GM12878 (cell line): ENCODE measurements around the gene RALGDS.

Source experiments
- ATF7 ChIP-seq: fragments of 450-650 bp; IDR thresholded peaks from 2 replicates; pipeline ENCODE4 v1.6.1; 2016; ENCODE audit warnings: low read depth, mild to moderate bottlenecking
- CHD2 ChIP-seq: IDR thresholded peaks from 2 replicates; pipeline ENCODE4 v1.6.1; 2011; ENCODE audit warnings: low read depth, low read length, improper control_type of control experiment, borderline replicate concordance
- EP300 ChIP-seq, 2 experiments: fragments of 150-350 bp in 1 of 2; IDR thresholded peaks; 2 replicates each; pipeline ENCODE4 v1.6.1; 2011 to 2012; ENCODE audit warnings: low read depth in 2 of 2, low read length in 2 of 2, borderline replicate concordance in 1 of 2, improper control_type of control experiment in 1 of 2, inconsistent platforms in 1 of 2; ENCODE audit not compliant: control insufficient read depth in 1 of 2
- EZH2 ChIP-seq: IDR thresholded peaks from 2 replicates; pipeline ENCODE4 v1.6.1; 2012; ENCODE audit warnings: low read depth, mild to moderate bottlenecking, control low read depth, inconsistent platforms, low read length, borderline replicate concordance; ENCODE audit not compliant: control insufficient read depth
- GABPA ChIP-seq: IDR thresholded peaks from 2 replicates; pipeline ENCODE4 v1.6.1; 2014; ENCODE audit warnings: antibody characterized with exemption, low read depth, mild to moderate bottlenecking, inconsistent platforms
- POLR2A ChIP-seq: IDR thresholded peaks from 2 replicates; pipeline ENCODE4 v1.6.1; 2011; ENCODE audit warnings: low read depth, mild to moderate bottlenecking, low read length
- POLR2AphosphoS5 ChIP-seq: IDR thresholded peaks from 2 replicates; pipeline ENCODE4 v1.6.1; 2011; ENCODE audit warnings: mild to moderate bottlenecking, low read length, inconsistent platforms
- ZNF274 ChIP-seq: IDR thresholded peaks from one replicate; pipeline ENCODE4 v1.8.0; 2011; ENCODE audit not compliant: insufficient read length, insufficient read depth

DNA sequence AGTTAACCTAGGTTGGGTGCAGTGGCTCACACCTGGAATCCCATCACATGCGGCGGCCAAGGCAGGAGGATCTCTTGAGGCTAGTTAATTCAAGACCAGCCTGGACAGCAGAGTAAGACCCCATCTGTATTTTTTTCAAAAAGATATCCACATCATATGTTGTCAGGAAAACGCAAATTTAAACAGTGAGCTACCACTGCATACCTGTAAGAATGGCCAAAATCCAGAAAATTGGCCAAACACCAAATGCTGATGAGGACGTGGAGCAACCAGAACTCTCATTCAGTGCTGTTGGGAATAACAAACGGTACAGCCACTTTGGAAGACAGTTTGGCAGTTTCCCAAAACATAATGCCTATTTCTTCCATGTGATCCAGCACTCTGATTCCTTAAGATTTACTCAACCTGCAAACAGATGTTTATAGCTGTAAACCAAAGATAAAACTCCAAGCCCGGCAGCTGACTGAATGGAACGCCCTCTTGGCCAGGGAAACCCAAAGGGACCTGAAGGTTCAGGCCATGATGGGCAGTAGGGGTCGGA is 46.9 kb downstream of the RALGDS start:
- TF ChIP-seq EP300 (IDR thresholded peaks at IDR 0.05; ENCODE audit: borderline replicate concordance in 1 of 2, control insufficient read depth in 1 of 2, low read depth in 2 of 2, low read length in 2 of 2) (no peak), EZH2 (no peak), ZNF274 (no peak), CHD2 (no peak), POLR2A (no peak), POLR2AphosphoS5 (no peak), GABPA (no peak), ATF7 (no peak)
